Bronchial epithelial cell (primary cell): ENCODE measurements around the gene FBXL7. TPM values are rescaled to one million over a fixed set of nuclear protein-coding genes. Genes with fewer than 3 reads are reported as not detected.

Source experiments
- DNase-seq: peaks from one replicate; pipeline ENCODE4 v3.0.0-alpha.2; 2010; ENCODE audit warnings: low read depth
- FAIRE-seq: peaks from 2 replicates; lab custom pipeline; 2011; peaks lifted over from hg19 to GRCh38; lab: Jason Lieb, UNC
- H3K27me3 ChIP-seq: 2 replicates; pipeline ENCODE4 v1.5.1; 2011; ENCODE audit warnings: low read length; ENCODE audit not compliant: control insufficient read depth, insufficient read depth
- H3K36me3 ChIP-seq: 2 replicates; pipeline ENCODE4 v1.5.1; 2011; ENCODE audit warnings: low read length; ENCODE audit not compliant: control insufficient read depth, insufficient read depth
- H3K4me3 ChIP-seq: 2 replicates; pipeline ENCODE4 v1.5.1; 2011; ENCODE audit warnings: mild to moderate bottlenecking, low read depth, low read length, control low read depth
- CTCF ChIP-seq: IDR thresholded peaks from 2 replicates; pipeline ENCODE4 v1.5.1; 2011; ENCODE audit warnings: mild to moderate bottlenecking, moderate library complexity, low read length, control low read depth, inconsistent platforms; ENCODE audit not compliant: insufficient read depth, severe bottlenecking
- total RNA-seq: library from RNA; depleted of rRNA; stranded (reverse); fragments of >200 nt; gene quantifications from 2 replicates; pipeline ENCODE4 v1.2.1, GENCODE V29; 2014

FBXL7 gene
- total RNA-seq, 1 donor from 2014 or later, result 0.26 TPM

- no peaks in the 10 kb centered on the region for H3K36me3 ChIP-seq
- H3K27me3 ChIP-seq, result no peaks in the 10 kb centered on the region
- TF ChIP-seq CTCF, result no peak
- FAIRE-seq (no peak), DNase-seq (peak; percentile 36)
- H3K4me3 ChIP-seq, result no peak overlapping the region
Measured at GRCh38 chr5:15560421-15560820, 60.4 kb downstream of the FBXL7 start.

- DNase-seq, result no peak
- TF ChIP-seq CTCF, result no peak
- FAIRE-seq, result no peak
Measured at GRCh38 chr5:15564523-15564922, 64.5 kb downstream of the FBXL7 start.

DNA sequence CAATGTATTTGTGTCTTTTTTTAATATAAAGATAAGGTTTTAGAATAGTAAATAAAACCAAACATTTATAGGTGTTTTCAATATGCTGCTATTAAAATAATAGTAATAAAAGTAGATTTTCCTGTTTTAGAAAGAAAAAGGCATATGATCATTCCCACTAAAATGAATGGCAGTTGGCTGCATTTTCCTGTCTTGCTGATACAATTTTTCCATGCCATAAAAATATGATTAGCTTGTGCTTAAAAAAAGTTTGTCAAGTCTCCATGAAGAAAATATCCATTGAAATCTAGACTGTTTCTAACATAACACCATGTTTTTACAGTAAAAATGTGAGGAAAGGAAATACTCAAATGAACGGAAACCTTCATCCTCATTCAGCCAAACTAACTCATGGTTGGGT lies 65.0 kb downstream of the FBXL7 start:
- DNase-seq, result no peak
- no peak for TF ChIP-seq CTCF

More at GRCh38 chr5:15564523-15564922, 64.5 kb downstream of the FBXL7 start:
- no peaks in the 10 kb centered on the region for H3K27me3 ChIP-seq
- H3K4me3 ChIP-seq, result no peak overlapping the region
- no peaks in the 10 kb centered on the region for H3K36me3 ChIP-seq

GRCh38 chr5:15566306-15566705 lies 66.3 kb downstream of the FBXL7 start:
- FAIRE-seq (no peak), DNase-seq (no peak)
- no peak overlapping the region for H3K4me3 ChIP-seq
- no peaks in the 10 kb centered on the region for H3K27me3 ChIP-seq
- TF ChIP-seq CTCF, result no peak
- no peaks in the 10 kb centered on the region for H3K36me3 ChIP-seq

More for the DNA sequence above, 65.0 kb downstream of the FBXL7 start:
- Histone ChIP-seq H3K27me3 (no peaks in the 10 kb centered on the region), H3K4me3 (no peak overlapping the region), H3K36me3 (no peaks in the 10 kb centered on the region)
- FAIRE-seq, result no peak

- no peak for TF ChIP-seq CTCF
- H3K4me3 ChIP-seq, result no peak overlapping the region
Measured at GRCh38 chr5:15566789-15567188, 66.8 kb downstream of the FBXL7 start.

GRCh38 chr5:15570491-15570890 lies 70.5 kb downstream of the FBXL7 start:
- no peak for TF ChIP-seq CTCF
- Histone ChIP-seq H3K4me3 (no peak overlapping the region), H3K36me3 (no peaks in the 10 kb centered on the region), H3K27me3 (no peaks in the 10 kb centered on the region)
- DNase-seq (no peak), FAIRE-seq (no peak)

More at GRCh38 chr5:15566789-15567188, 66.8 kb downstream of the FBXL7 start:
- no peaks in the 10 kb centered on the region for H3K27me3 ChIP-seq
- DNase-seq (no peak), FAIRE-seq (no peak)
- H3K36me3 ChIP-seq, result no peaks in the 10 kb centered on the region
